ENCODE data around the gene PRTFDC1. TPM values are rescaled to one million over a fixed set of nuclear protein-coding genes. Genes with fewer than 3 reads are reported as not detected.

Gene PRTFDC1
- total RNA-seq, 1 experiment from 2014 or later = not detected

DNA sequence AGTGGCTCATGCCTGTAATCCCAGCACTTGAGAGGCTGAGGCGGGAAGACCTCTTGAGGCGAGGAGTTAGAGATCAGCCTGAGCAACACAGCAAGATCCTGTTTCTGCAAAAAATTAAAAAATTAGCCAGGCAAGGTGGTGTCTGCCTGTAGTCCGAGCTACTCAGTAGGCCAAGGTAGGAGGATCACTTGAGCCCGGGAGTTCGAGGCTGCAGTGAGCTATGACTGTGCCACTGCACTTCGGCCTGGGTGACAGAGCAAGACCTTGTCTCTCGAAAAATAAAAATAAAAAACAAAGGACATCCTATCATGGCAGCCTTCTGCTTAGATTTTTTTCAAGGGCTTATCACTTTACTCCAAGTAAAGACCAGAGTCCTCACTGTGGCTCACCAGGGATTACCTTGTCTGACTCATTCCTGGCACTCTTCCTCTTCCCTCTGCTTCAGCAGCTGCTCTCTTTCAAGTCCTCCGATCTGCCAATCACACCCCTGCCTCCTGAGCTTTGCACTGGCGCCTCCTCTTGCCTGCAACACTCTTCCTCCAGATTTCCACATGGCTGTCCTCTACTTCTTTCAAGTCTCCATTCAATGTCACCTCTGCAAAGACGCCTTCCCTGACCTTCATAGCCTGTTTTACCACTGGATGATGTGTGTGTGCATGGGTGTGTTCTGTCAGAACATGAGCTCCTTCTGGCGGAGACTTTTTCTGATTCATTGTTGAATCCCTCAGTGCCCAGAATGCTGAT, 7.7 kb downstream of the PRTFDC1 start:
- intact Hi-C loops (cut with micrococcal nuclease) = no loop called here
- no peaks in the 10 kb centered on the region for H3K9me3 ChIP-seq (ENCODE audit: control insufficient read depth in 1 of 2, insufficient read depth in 1 of 2, low read depth in 1 of 2, low read length in 2 of 2)
- POLR2A ChIA-PET = interaction anchor here (0.7 to 0.9 kb wide), 2 partner anchors 15 to 31 kb away, joined by 3 to 4 read pairs; no protein-coding TSS in a partner anchor
- H3K36me3 ChIP-seq (ENCODE audit: control insufficient read depth in 1 of 2, insufficient read depth in 2 of 2, low read length in 2 of 2) = no peaks in the 10 kb centered on the region
- no peaks in the 10 kb centered on the region for H4K20me1 ChIP-seq (ENCODE audit: insufficient read depth)
- DNase-seq (ENCODE audit: low read depth, low spot score) = peak; percentile 79
- H3K4me2 ChIP-seq (ENCODE audit: low read length) = peak overlapping the region; percentile 32
- no peaks in the 10 kb centered on the region for H3K79me2 ChIP-seq (ENCODE audit: insufficient read depth, low read length)
- BruUV-seq (replicated peaks) = no TSS peak
- CTCF ChIA-PET = interaction anchor here (0.9 kb wide), 2 partner anchors 137 to 302 kb away, joined by 3 to 4 read pairs; no protein-coding TSS in a partner anchor
- no peak overlapping the region for H3K27ac ChIP-seq (ENCODE audit: low read depth, low read length)
- H3K4me1 ChIP-seq (ENCODE audit: control insufficient read depth in 1 of 2, insufficient read depth in 2 of 2, low read length in 2 of 2) = peaks cover 9 to 25% of the 10 kb centered on the region in 2 experiments; a peak in 3 of 4 replicates
- H3K27me3 ChIP-seq (ENCODE audit: insufficient read depth, low read length) = no peaks in the 10 kb centered on the region
- H3K9ac ChIP-seq (ENCODE audit: low read length) = no peak overlapping the region
- peak; percentile 93 for ATAC-seq
- RAD21 ChIA-PET (ENCODE audit: low non-redundant PET in 1 of 2, low total read pairs in 2 of 2, uncharacterized antibody in 2 of 2, unreplicated experiment in 2 of 2) = interaction anchor here in 1 of 2 experiments (1.2 kb wide), 1 partner anchor 130 kb away, joined by 5 read pairs; no protein-coding TSS in a partner anchor
- no peak overlapping the region for H3K4me3 ChIP-seq (replicated peaks in 1 of 2; ENCODE audit: low read depth in 1 of 2, low read length in 2 of 2)
- no peaks in the 10 kb centered on the region for H3K9me2 ChIP-seq (ENCODE audit: insufficient read depth)
- peak overlapping the region; percentile 20 for H2AFZ ChIP-seq (ENCODE audit: low read depth, low read length, poor library complexity, severe bottlenecking)
- TF ChIP-seq CEBPB (IDR thresholded peaks at IDR 0.05; ENCODE audit: low read depth) (no peak; the same call in 1 of the 2 replicates), TCF7L2 (IDR thresholded peaks at IDR 0.05; ENCODE audit: borderline replicate concordance, extremely low read depth, insufficient read depth, insufficient read length) (peak; percentile 98), ZBTB33 (IDR thresholded peaks at IDR 0.05; ENCODE audit: extremely low read depth, insufficient replicate concordance, low read length) (no peak), SRF (IDR thresholded peaks at IDR 0.05; ENCODE audit: low read depth) (no peak), FOSL1 (IDR thresholded peaks at IDR 0.05; ENCODE audit: low read depth) (peak; percentile 69), RAD21 (IDR thresholded peaks at IDR 0.05; ENCODE audit: low read depth) (peak; percentile 66), EZH2 (IDR thresholded peaks at IDR 0.05) (no peak), SIN3A (IDR thresholded peaks at IDR 0.05; ENCODE audit: low read depth) (no peak; the same call in 1 of the 2 replicates), JUND (IDR thresholded peaks at IDR 0.05) (peak; percentile 72), POLR2AphosphoS5 (IDR thresholded peaks at IDR 0.05; ENCODE audit: low read depth, low read length) (peak; percentile 52; the same call in 1 of the 2 replicates), EGR1 (IDR thresholded peaks at IDR 0.05; ENCODE audit: low read depth) (no peak), SP1 (IDR thresholded peaks at IDR 0.05; ENCODE audit: low read depth) (peak; percentile 69), ELF1 (IDR thresholded peaks at IDR 0.05; ENCODE audit: borderline replicate concordance, low read depth) (no peak), POLR2A (IDR thresholded peaks at IDR 0.05; ENCODE audit: borderline replicate concordance, extremely low read depth, insufficient read depth, insufficient read length) (no peak)
- TF ChIP-seq, protein P1, sequence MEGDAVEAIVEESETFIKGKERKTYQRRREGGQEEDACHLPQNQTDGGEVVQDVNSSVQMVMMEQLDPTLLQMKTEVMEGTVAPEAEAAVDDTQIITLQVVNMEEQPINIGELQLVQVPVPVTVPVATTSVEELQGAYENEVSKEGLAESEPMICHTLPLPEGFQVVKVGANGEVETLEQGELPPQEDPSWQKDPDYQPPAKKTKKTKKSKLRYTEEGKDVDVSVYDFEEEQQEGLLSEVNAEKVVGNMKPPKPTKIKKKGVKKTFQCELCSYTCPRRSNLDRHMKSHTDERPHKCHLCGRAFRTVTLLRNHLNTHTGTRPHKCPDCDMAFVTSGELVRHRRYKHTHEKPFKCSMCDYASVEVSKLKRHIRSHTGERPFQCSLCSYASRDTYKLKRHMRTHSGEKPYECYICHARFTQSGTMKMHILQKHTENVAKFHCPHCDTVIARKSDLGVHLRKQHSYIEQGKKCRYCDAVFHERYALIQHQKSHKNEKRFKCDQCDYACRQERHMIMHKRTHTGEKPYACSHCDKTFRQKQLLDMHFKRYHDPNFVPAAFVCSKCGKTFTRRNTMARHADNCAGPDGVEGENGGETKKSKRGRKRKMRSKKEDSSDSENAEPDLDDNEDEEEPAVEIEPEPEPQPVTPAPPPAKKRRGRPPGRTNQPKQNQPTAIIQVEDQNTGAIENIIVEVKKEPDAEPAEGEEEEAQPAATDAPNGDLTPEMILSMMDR (IDR thresholded peaks at IDR 0.05 in 2 of 3, conservative IDR thresholded peaks at IDR 0.05 in 1 of 3; ENCODE audit: borderline replicate concordance in 1 of 3, insufficient read depth in 1 of 3, low read depth in 2 of 3, low read length in 2 of 3) = peak in 2 of 3 experiments; percentile 20 to 24; a peak in 2 of 6 replicates
- TF ChIP-seq, protein P2, sequence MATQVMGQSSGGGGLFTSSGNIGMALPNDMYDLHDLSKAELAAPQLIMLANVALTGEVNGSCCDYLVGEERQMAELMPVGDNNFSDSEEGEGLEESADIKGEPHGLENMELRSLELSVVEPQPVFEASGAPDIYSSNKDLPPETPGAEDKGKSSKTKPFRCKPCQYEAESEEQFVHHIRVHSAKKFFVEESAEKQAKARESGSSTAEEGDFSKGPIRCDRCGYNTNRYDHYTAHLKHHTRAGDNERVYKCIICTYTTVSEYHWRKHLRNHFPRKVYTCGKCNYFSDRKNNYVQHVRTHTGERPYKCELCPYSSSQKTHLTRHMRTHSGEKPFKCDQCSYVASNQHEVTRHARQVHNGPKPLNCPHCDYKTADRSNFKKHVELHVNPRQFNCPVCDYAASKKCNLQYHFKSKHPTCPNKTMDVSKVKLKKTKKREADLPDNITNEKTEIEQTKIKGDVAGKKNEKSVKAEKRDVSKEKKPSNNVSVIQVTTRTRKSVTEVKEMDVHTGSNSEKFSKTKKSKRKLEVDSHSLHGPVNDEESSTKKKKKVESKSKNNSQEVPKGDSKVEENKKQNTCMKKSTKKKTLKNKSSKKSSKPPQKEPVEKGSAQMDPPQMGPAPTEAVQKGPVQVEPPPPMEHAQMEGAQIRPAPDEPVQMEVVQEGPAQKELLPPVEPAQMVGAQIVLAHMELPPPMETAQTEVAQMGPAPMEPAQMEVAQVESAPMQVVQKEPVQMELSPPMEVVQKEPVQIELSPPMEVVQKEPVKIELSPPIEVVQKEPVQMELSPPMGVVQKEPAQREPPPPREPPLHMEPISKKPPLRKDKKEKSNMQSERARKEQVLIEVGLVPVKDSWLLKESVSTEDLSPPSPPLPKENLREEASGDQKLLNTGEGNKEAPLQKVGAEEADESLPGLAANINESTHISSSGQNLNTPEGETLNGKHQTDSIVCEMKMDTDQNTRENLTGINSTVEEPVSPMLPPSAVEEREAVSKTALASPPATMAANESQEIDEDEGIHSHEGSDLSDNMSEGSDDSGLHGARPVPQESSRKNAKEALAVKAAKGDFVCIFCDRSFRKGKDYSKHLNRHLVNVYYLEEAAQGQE (IDR thresholded peaks at IDR 0.05; ENCODE audit: low read depth) = no peak
- TF ChIP-seq, protein P3, sequence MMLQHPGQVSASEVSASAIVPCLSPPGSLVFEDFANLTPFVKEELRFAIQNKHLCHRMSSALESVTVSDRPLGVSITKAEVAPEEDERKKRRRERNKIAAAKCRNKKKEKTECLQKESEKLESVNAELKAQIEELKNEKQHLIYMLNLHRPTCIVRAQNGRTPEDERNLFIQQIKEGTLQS (IDR thresholded peaks at IDR 0.05) = no peak
- TF ChIP-seq, protein P4, sequence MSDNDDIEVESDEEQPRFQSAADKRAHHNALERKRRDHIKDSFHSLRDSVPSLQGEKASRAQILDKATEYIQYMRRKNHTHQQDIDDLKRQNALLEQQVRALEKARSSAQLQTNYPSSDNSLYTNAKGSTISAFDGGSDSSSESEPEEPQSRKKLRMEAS (IDR thresholded peaks at IDR 0.05) = peak; percentile 61

All from HCT116 (cell line).